ENCODE results near the gene PZP. TPM values are rescaled to one million over a fixed set of nuclear protein-coding genes. Genes with fewer than 3 reads are reported as not detected.
A peak's percentile ranks its signal among the peaks of the same experiment; 100 is the strongest.

Gene PZP
- total and polyA plus RNA-seq, 2 of the 13 experiments (the other 11 are each of a cell fraction or from before 2014, with no cell fraction given), result 0.07 to 0.89 TPM

- no peak for TF ChIP-seq USF2 (IDR thresholded peaks at IDR 0.05; ENCODE audit: low read depth, low read length)
- TF ChIP-seq USF2 (CRISPR knock-in tag; IDR thresholded peaks at IDR 0.05; ENCODE audit: borderline replicate concordance), result no peak
- TF ChIP-seq ATF2 (CRISPR knock-in tag; IDR thresholded peaks at IDR 0.05), result peak; percentile 97
- TF ChIP-seq CBX1 (IDR thresholded peaks at IDR 0.05; ENCODE audit: low read depth), result peak; percentile 44
- no peak for TF ChIP-seq THAP8 (CRISPR knock-in tag; IDR thresholded peaks at IDR 0.05; ENCODE audit: borderline replicate concordance)
- TF ChIP-seq ZNF274 (CRISPR knock-in tag; IDR thresholded peaks at IDR 0.05), result no peak; the same call in 1 of the 2 replicates
- peak; percentile 70; the same call in 1 of the 2 replicates for TF ChIP-seq ZSCAN31 (CRISPR knock-in tag; IDR thresholded peaks at IDR 0.05; ENCODE audit: low read depth)
- peak; percentile 73; the same call in 1 of the 2 replicates for TF ChIP-seq ZNF24 (IDR thresholded peaks at IDR 0.05)
- no peak for TF ChIP-seq ZNF513 (CRISPR knock-in tag; conservative IDR thresholded peaks at IDR 0.05)
- 0 out of 2 replicates have a peak, but pooled peaks have one; percentile 14 for TF ChIP-seq YEATS4 (CRISPR knock-in tag; IDR thresholded peaks at IDR 0.05; ENCODE audit: borderline replicate concordance)
- TF ChIP-seq ZNF292 (CRISPR knock-in tag; IDR thresholded peaks at IDR 0.05; ENCODE audit: borderline replicate concordance, low read depth), result peak; percentile 93; the same call in 1 of the 2 replicates
- peak; percentile 94 for TF ChIP-seq HOXA5 (CRISPR knock-in tag; IDR thresholded peaks at IDR 0.05)
- peak; percentile 96 for TF ChIP-seq NR2F2 (IDR thresholded peaks at IDR 0.05; ENCODE audit: borderline replicate concordance, low read depth)
- TF ChIP-seq GABPB1 (CRISPR knock-in tag; IDR thresholded peaks at IDR 0.05), result peak; percentile 20; the same call in 1 of the 2 replicates
- TF ChIP-seq ZNF569 (CRISPR knock-in tag; IDR thresholded peaks at IDR 0.05; ENCODE audit: borderline replicate concordance), result no peak
- TF ChIP-seq ELF4 (CRISPR knock-in tag; IDR thresholded peaks at IDR 0.05; ENCODE audit: borderline replicate concordance), result peak; percentile 78; the same call in 1 of the 2 replicates
- TF ChIP-seq ZNF503 (CRISPR knock-in tag; IDR thresholded peaks at IDR 0.05), result peak; percentile 97
- TF ChIP-seq GPBP1L1 (CRISPR knock-in tag; IDR thresholded peaks at IDR 0.05), result no peak
- TF ChIP-seq RCOR2 (CRISPR knock-in tag; IDR thresholded peaks at IDR 0.05), result peak; percentile 96
- TF ChIP-seq RELA (CRISPR knock-in tag; IDR thresholded peaks at IDR 0.05), result no peak
- peak; percentile 62; the same call in 1 of the 2 replicates for TF ChIP-seq ZNF430 (CRISPR knock-in tag; IDR thresholded peaks at IDR 0.05)
Observed at GRCh38 chr12:9132008-9132535, 76.1 kb downstream of the PZP start (continued).
